Fibroblast of lung (primary cell): ENCODE data around the gene EFNA5. TPM values are rescaled to one million over a fixed set of nuclear protein-coding genes. Genes with fewer than 3 reads are reported as not detected.

Experiments used
- DNase-seq, 2 donors: peaks; one replicate each; pipeline versions ENCODE4 v3.0.0 to v3.0.0-alpha.2; 2010; ENCODE audit warnings: low read depth in 2 of 2
- H2AFZ ChIP-seq: 2 replicates; pipeline ENCODE4 v1.5.1; 2012; ENCODE audit warnings: low read length, control low read depth, inconsistent platforms
- H3K27ac ChIP-seq: 2 replicates; pipeline ENCODE4 v1.5.1; 2011; ENCODE audit warnings: low read length, control low read depth; ENCODE audit not compliant: insufficient read depth
- H3K27me3 ChIP-seq: 2 replicates; pipeline ENCODE4 v1.5.1; 2011; ENCODE audit warnings: mild to moderate bottlenecking, low read length; ENCODE audit not compliant: control insufficient read depth, insufficient read depth
- H3K36me3 ChIP-seq: 2 replicates; pipeline ENCODE4 v1.5.1; 2011; ENCODE audit warnings: low read length; ENCODE audit not compliant: control insufficient read depth, insufficient read depth
- H3K4me1 ChIP-seq: 2 replicates; pipeline ENCODE4 v1.5.1; 2011; ENCODE audit warnings: low read length; ENCODE audit not compliant: control insufficient read depth, insufficient read depth; ENCODE audit errors: extremely low read depth
- H3K4me2 ChIP-seq: 2 replicates; pipeline ENCODE4 v1.5.1; 2011; ENCODE audit warnings: low read length, control low read depth; ENCODE audit not compliant: insufficient read depth; ENCODE audit errors: extremely low read depth
- H3K4me3 ChIP-seq, 4 experiments: fragments of 200-600 bp in 1 of 4; sonication (generic) in 1 of 4; replicated peaks in 1 of 4; 2 replicates each; pipeline ENCODE4 v1.5.1; 2011 to 2016; ENCODE audit warnings: low read length in 4 of 4, low read depth in 3 of 4, mild to moderate bottlenecking in 3 of 4, control low read depth in 2 of 4, inconsistent platforms in 1 of 4, mixed read lengths in 1 of 4; ENCODE audit not compliant: insufficient read depth in 1 of 4; ENCODE audit errors: control extremely low read depth in 1 of 4
- H3K79me2 ChIP-seq: 2 replicates; pipeline ENCODE4 v1.5.1; 2012; ENCODE audit warnings: mild to moderate bottlenecking, low read length, inconsistent platforms; ENCODE audit not compliant: control insufficient read depth, insufficient read depth
- H3K9ac ChIP-seq: 2 replicates; pipeline ENCODE4 v1.5.1; 2011; ENCODE audit warnings: mild to moderate bottlenecking, low read length, control low read depth; ENCODE audit not compliant: insufficient read depth
- H3K9me3 ChIP-seq: 2 replicates; pipeline ENCODE4 v1.5.1; 2012; ENCODE audit warnings: low read depth, low read length; ENCODE audit not compliant: control insufficient read depth, insufficient read depth
- H4K20me1 ChIP-seq: 2 replicates; pipeline ENCODE4 v1.5.1; 2011; ENCODE audit warnings: low read length; ENCODE audit not compliant: control insufficient read depth, insufficient read depth; ENCODE audit errors: extremely low read depth
- CTCF ChIP-seq, 2 donors: IDR thresholded peaks in 1 of 2; conservative IDR thresholded peaks in 1 of 2; 1 replicate in 1 of 2; 2 replicates in 1 of 2; pipeline ENCODE4 v1.5.1; 2011 to 2012; ENCODE audit warnings: low read length in 2 of 2, control low read depth in 1 of 2, inconsistent platforms in 1 of 2, low read depth in 1 of 2, mild to moderate bottlenecking in 1 of 2
- EZH2 ChIP-seq: IDR thresholded peaks from 2 replicates; pipeline ENCODE4 v1.5.1; 2012; ENCODE audit warnings: low read length, control low read depth, mild to moderate bottlenecking; ENCODE audit errors: missing control alignments
- polyA plus RNA-seq, 2 donors: library from polyadenylated mRNA; depleted of rRNA in 1 of 2; stranded (reverse) in 1 of 2; unstranded in 1 of 2; fragments of >200 nt; gene quantifications; 2 replicates each; pipeline ENCODE4 v1.2.1, GENCODE V29; 2011 to 2012; ENCODE audit warnings: missing spikeins in 1 of 2
- total RNA-seq: library from RNA; depleted of rRNA; stranded (reverse); fragments of >200 nt; gene quantifications from 2 replicates; pipeline ENCODE4 v1.2.1, GENCODE V29; 2014

EFNA5 gene
- total and polyA plus RNA-seq, 2 donors (not counting 1 experiment from before 2014, with no cell fraction given): 3.5 to 3.7 TPM

- TF ChIP-seq CTCF (conservative IDR thresholded peaks at IDR 0.05 in 1 of 2, IDR thresholded peaks at IDR 0.05 in 1 of 2; ENCODE audit: low read depth in 1 of 2, low read length in 2 of 2): no peak
- no peak for TF ChIP-seq EZH2
- Histone ChIP-seq H3K36me3 (no peaks in the 10 kb centered on the region), H3K4me1 (no peaks in the 10 kb centered on the region), H3K9ac (no peak overlapping the region), H3K4me3 (no peak overlapping the region), H3K4me2 (no peak overlapping the region), H4K20me1 (peaks cover 1% of the 10 kb centered on the region), H2AFZ (no peak overlapping the region), H3K27me3 (no peaks in the 10 kb centered on the region), H3K9me3 (no peaks in the 10 kb centered on the region), H3K79me2 (no peaks in the 10 kb centered on the region), H3K27ac (no peak overlapping the region)
- no peak for DNase-seq
These were observed 139.4 kb downstream of the EFNA5 start for GRCh38 chr5:107531308-107531707.

GRCh38 chr5:107529618-107530017, 141.1 kb downstream of the EFNA5 start:
- DNase-seq: no peak
- Histone ChIP-seq H3K4me2 (no peak overlapping the region), H2AFZ (no peak overlapping the region), H3K4me1 (no peaks in the 10 kb centered on the region), H4K20me1 (peaks cover 1% of the 10 kb centered on the region), H3K27ac (no peak overlapping the region), H3K36me3 (no peaks in the 10 kb centered on the region), H3K4me3 (no peak overlapping the region), H3K9me3 (no peaks in the 10 kb centered on the region), H3K27me3 (no peaks in the 10 kb centered on the region), H3K9ac (no peak overlapping the region), H3K79me2 (no peaks in the 10 kb centered on the region)
- TF ChIP-seq EZH2 (no peak), CTCF (conservative IDR thresholded peaks at IDR 0.05 in 1 of 2, IDR thresholded peaks at IDR 0.05 in 1 of 2; ENCODE audit: low read depth in 1 of 2, low read length in 2 of 2) (no peak)

GRCh38 chr5:107526270-107526937, 144.3 kb downstream of the EFNA5 start:
- Histone ChIP-seq H2AFZ (no peak overlapping the region), H3K4me2 (no peak overlapping the region)

More at GRCh38 chr5:107526270-107526937, 144.3 kb downstream of the EFNA5 start:
- DNase-seq: peak in 1 of 2 donors; percentile 38
- no peak for TF ChIP-seq EZH2
- TF ChIP-seq CTCF (conservative IDR thresholded peaks at IDR 0.05 in 1 of 2, IDR thresholded peaks at IDR 0.05 in 1 of 2; ENCODE audit: low read depth in 1 of 2, low read length in 2 of 2): no peak
- no peaks in the 10 kb centered on the region for H3K36me3 ChIP-seq
- H3K27ac ChIP-seq: no peak overlapping the region
- no peaks in the 10 kb centered on the region for H3K27me3 ChIP-seq
- no peaks in the 10 kb centered on the region for H3K79me2 ChIP-seq
- H3K9me3 ChIP-seq: no peaks in the 10 kb centered on the region
- peaks cover 1% of the 10 kb centered on the region for H4K20me1 ChIP-seq
- H3K4me1 ChIP-seq: no peaks in the 10 kb centered on the region
- H3K9ac ChIP-seq: no peak overlapping the region
- H3K4me3 ChIP-seq: no peak overlapping the region
